NCI-H2196 (cell line): ENCODE measurements around the gene NR0B2.
"Not testable (repeated sequence)": the region's sequence is repeated elsewhere in the genome, so short reads cannot be mapped to it uniquely, and the experiment has no call there.

ENCODE experiments used
- DNase-seq: peaks from one replicate; lab custom pipeline; 2025; ENCODE audit not compliant: unreplicated experiment; lab: John Stamatoyannopoulos, UW

NR0B2 gene

DNA sequence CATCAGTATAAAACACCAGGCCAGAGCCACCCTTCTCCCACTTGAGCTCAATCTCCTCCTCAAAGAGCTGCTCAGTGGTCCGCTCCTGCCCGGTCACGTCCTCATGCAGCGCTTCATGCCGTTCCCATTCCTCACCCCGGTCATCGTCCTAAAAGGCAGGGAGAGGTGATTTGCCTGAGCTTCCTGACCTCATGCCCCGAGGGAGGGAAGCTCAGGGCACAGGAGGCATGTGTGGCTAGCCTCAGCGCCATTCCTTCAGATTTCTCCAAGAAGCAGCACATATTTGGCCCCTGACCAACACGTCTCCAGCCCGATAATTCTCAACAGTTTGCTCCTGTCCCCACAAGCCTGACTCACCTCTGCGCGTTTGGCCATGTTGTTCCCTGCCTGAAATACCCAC, 19.5 kb downstream of the NR0B2 start:
- DNase-seq: no peak

DNA sequence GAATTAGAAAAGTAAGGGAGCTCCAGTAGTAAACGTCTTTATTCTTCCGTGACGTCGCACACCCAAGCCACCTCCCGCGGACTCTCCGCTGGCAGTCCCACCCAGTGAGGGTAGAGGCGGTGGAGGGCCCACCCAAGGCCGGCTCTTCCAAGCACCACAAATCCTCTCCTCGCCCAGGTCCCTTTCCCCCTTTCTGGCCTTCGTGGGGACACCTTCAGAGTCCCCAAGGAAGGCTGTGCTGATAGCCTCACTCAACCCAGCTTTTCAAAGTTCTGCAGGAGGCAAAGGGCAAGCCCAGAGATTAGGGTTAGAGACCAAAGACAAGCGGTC, 23.3 kb downstream of the NR0B2 start:
- DNase-seq: no peak

- DNase-seq: peak; percentile 78
These were observed 24.0 kb downstream of the NR0B2 start, which contains the start of gene GPN2 for GRCh38 chr1:26889551-26890466. GPN2 (minus strand) TSS chr1:26890283; CDS start chr1:26890096, 187 bp downstream.

GRCh38 chr1:26888231-26888630, 25.5 kb downstream of the NR0B2 start:
- no peak for DNase-seq

- DNase-seq: peak; percentile 40
These were observed 26.6 kb downstream of the NR0B2 start for GRCh38 chr1:26887125-26887524.

DNA sequence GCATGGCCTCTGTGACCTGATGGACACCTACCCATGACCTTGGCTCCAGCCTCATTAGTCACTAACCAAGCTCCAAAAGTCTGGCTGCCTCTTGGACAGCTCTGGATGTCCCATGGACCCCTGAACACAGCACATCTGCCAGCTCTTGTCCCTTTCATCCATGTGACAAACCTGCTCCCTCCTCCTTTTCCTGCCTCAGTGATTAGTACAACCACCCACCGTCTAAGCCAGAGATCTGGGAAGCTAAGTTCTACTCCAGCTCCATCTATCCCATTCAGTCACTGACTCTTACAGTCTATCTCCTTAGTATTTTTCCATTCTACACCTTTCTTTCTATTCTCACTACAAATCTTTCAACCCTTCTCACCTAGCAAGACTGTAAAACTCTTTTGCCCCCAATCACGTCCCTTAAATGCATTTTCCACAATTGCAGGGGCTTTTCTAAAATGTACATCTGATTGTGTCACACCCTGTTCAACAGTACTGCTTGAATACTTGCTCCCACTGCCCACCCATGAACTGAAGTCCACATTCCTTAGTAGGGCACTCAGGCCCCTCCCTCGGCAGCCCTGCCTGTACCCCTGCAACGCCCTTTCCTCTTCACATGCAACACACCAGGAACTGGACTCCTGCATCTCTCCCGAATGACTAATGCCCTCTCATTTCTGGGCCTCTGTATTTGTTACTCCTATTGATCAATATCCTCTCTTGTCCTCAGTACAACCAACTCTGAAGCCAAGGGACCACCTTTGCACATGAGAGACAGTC, 30.9 kb downstream of the NR0B2 start:
- no peak for DNase-seq

DNA sequence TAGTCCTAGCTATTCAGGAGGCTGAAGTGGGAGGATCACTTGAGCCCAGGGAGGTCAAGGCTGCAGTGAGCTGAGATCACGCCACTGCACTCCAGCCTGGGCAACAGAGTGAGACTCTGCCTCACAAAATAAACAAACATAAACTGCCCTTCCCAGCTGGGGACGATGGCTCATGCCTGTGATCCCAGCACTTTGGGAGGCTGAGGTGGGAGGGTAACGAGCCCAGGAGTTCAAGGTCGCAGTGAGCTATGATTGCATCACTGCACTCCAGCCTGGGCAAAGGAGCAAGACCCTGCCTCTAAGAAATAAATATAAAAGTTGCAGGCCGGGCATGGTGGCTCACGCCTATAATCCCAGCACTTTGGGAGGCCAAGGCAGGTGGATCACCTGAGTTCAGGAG, 32.2 kb downstream of the NR0B2 start:
- DNase-seq: not testable (repeated sequence)

GRCh38 chr1:26879793-26880192, 34.0 kb downstream of the NR0B2 start:
- no peak for DNase-seq

GRCh38 chr1:26877326-26877725, 36.4 kb downstream of the NR0B2 start:
- DNase-seq: no peak

GRCh38 chr1:26874896-26875295, 38.9 kb downstream of the NR0B2 start:
- no peak for DNase-seq

DNA sequence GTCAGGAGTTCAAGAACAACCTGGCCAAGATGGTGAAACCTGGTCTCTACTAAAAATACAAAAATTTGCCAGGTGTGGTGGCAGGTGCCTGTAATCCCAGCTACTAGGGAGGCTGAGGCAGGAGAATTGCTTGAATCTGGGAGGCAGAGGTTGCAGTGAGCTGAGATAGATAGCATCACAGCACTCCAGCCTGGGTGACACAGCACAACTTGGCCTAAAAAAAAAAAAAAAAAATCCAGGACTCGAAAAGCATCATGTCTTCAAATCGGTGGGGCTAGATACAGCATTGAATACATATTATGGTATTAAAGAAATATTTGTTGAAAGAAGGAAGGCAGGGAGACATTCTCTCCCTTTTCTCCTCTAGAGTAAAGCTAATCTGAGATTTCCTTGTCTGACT, 40.7 kb downstream of the NR0B2 start:
- not testable (repeated sequence) for DNase-seq

- DNase-seq: peak; percentile 98
These were observed 48.9 kb downstream of the NR0B2 start for GRCh38 chr1:26864610-26865480.

DNA sequence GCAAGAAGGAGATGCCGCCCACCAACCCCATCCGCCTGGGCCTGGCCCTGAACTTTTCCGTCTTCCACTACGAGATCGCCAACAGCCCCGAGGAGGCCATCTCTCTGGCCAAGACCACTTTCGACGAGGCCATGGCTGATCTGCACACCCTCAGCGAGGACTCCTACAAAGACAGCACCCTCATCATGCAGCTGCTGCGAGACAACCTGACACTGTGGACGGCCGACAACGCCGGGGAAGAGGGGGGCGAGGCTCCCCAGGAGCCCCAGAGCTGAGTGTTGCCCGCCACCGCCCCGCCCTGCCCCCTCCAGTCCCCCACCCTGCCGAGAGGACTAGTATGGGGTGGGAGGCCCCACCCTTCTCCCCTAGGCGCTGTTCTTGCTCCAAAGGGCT, 50.1 kb downstream of the NR0B2 start:
- DNase-seq: no peak

DNA sequence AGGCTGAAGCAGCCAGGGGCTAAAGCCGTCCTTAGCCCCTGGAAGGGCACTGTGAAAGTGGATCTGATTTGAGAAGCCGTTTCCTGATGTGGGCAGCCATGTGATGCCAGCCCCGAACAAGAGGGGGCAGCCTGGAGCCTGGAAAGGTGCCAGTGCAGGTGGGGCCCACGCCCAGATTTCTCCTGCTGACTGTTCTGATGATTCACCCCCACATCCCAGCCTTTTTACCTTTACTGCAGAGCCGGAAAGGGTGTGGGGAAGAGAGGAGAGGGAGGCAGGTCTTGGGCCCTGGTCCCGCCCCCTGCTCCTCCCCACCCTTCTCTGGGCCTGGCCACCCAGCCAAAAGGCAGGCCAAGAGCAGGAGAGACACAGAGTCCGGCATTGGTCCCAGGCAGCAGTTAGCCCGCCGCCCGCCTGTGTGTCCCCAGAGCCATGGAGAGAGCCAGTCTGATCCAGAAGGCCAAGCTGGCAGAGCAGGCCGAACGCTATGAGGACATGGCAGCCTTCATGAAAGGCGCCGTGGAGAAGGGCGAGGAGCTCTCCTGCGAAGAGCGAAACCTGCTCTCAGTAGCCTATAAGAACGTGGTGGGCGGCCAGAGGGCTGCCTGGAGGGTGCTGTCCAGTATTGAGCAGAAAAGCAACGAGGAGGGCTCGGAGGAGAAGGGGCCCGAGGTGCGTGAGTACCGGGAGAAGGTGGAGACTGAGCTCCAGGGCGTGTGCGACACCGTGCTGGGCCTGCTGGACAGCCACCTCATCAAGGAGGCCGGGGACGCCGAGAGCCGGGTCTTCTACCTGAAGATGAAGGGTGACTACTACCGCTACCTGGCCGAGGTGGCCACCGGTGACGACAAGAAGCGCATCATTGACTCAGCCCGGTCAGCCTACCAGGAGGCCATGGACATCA, 50.7 kb downstream of the NR0B2 start, which contains the start of gene SFN:
TSS of gene SFN (plus strand) at position 369 of the 904 bp plus-strand sequence. CDS start at position 433, 64 bp downstream.
- peak; percentile 95 for DNase-seq

DNA sequence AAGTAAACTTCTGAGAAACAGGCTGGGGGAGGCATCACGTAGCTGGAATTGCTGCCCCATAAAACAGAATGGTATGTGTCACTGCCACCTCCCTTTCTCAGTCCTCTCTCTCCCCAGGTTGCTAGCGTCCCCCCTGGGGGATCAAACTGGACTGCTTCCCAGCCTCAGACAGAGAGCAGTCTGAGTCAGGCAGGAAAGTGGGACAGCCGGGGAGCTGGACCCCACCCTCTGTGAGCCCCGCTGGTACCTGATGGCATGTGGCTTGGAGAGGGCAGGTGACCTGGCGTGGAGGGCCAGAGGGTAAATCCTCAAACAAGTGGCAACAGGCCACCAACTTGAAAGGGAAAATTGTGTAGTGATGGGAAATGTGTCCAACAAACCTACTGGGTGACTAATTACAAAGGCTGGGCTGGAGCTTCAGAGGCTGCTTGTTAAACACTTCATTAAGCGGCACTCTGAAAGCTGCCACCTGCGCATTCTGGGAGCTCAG, 51.8 kb downstream of the NR0B2 start:
- no peak for DNase-seq
